GM18505 (cell line): ENCODE results near the gene NCOR1.
"Not testable (repeated sequence)": the region's sequence is repeated elsewhere in the genome, so short reads cannot be mapped to it uniquely, and the experiment has no call there.

Experiments used
- ATAC-seq: cut with Tn5 transposase; IDR thresholded peaks from one replicate; pipeline ENCODE4 v1.9.1; 2021; ENCODE audit not compliant: unreplicated experiment
- POLR2A ChIP-seq: IDR thresholded peaks from 4 replicates; pipeline ENCODE4 v1.6.1; 2011; ENCODE audit warnings: borderline replicate concordance; ENCODE audit not compliant: insufficient read depth, insufficient read length; ENCODE audit errors: extremely low read depth

Gene NCOR1

DNA sequence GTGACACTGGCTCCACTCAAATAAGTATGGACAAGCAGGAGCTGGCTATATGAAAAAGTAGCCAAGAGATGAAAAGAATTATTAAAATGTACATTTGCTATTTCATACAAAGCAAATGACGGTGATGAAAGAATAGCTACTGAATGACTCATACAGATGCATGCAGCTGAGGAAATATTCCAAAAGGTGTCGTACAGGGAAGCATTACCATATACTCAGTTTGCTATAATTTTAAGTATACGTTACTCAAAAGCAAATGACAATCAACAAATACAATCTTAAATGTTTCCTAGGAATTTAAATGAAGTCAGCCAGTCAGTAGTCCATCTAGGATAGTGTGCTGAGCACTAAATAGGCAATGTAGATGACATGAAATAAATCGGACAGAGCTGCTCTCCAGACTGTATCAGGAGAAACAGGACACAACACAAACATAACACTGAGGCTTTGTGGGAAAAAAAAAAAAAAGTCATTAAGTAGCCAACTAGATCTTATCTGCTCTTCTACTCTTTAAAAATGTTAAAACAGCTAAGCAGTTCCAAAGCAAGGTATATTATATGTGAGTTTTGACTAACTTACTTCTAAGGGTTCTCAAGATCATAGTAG, 65.0 kb downstream of the NCOR1 start:
- no peak for TF ChIP-seq POLR2A
- no peak for ATAC-seq

DNA sequence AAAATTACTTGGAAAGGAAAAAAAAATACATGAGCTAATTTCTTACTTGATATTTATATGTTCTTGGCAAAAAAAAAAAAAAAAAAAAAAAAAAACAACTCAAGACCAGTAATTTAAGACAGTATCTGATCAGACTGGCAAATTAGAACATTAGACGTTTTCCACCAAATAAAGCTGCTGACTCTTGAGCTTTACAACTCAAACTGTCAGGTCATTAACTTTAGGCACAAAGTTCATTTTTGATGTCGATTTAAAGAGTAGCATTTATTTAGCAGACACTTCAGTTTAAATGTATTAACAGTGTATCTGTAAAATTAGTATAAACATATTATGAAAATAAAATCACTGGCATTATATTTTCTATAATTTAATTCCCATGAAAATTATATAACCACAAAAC, 66.7 kb downstream of the NCOR1 start:
- no peak for TF ChIP-seq POLR2A
- ATAC-seq, result no peak

DNA sequence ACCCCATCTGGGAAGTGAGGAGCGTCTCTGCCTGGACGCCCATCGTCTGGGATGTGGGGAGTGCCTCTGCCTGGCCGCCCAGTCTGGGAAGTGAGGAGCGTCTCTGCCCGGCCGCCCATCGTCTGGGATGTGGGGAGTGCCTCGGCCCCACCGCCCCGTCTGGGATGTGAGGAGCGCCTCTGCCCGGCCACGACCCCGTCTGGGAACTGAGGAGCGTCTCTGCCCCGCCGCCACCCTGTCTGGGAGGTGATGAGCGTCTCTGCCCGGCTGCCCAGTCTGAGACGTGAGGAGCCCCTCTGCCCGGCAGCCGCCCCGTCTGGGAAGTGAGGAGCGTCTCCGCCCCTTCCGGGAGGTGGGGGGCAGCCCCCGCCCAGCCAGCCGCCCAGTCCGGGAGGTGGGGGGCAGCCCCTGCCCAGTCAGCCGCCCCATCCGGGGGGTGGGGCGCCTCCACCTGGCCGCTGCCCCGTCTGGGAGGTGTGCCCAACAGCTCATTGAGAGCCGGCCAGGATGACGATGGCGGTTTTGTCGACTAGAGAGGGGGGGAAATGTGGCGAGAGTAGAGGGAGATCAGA, 69.9 kb downstream of the NCOR1 start:
- ATAC-seq, result not testable (repeated sequence)

DNA sequence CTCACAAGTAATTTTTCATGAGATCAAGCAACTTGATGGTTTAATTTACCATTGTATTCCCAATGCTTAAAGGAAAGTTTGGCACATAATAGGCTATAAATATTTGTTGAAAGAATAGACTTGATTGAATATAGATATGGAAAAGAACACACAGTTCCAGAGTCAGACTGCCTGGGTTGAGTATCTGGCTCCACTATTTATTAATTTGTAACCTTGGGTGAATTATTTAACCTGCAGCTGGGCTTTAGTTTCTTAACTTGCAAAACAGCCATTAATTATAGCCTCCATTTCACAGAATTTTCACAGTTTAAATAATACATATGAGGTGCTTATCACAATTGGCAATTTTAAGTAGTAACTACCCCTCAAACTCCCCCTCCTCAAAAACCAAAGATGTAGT, 73.6 kb downstream of the NCOR1 start:
- no peak for TF ChIP-seq POLR2A
- no peak for ATAC-seq

DNA sequence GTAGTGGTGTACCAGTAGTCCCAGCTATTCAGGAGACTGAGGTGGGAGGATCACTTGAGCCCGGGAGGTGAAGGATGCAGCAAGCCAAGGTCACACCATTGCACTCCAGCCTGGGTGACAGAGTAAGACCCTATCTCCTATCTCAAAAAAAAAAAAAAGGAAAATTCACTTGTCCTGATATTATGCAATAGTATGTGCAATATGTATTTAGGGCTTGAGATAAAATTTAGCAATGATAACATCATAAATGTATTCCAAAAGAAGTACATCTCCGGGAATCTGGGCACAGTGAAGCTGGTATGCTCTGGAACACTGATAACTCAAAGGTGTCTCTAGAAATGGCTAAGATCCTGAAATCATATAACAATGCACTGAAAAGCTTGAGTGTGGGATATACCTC, 74.5 kb downstream of the NCOR1 start:
- TF ChIP-seq POLR2A, result no peak
- ATAC-seq, result no peak

DNA sequence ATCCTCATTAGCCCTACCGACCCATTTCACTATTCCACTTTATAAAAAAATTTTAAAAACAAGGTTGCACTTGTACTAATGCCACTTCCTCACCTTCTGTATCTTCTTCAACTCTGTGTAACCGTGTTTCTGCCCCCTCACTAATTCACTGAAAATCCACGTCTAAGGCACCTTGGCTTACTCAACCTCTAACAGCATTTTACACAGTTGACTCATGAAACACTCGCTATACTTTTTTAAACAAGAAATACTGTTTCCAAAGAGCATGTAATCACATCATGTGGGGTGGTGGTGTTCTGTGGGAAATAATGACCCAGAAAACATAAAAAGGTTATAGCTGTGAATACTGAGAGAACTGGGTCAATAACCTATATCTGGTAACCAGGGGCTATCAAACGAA, 79.9 kb downstream of the NCOR1 start:
- no peak for ATAC-seq
- TF ChIP-seq POLR2A, result no peak

DNA sequence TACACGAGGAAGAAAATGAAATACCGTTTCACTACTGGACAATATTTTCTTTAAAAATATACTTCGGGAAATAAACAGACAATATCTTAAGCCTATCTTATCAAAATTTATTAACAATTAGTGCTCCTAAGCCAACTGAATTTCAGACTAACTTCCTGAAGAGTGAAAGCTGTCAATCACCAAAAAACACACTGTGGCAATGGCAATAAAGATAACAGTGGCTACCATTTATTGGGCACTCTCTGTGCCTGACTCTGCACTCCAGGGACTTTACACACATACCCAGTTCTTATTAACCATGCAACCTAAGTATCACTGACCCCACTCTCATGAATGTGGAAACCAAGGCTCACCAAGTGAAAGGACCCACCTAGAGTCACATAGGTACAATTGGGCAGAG, 83.7 kb downstream of the NCOR1 start:
- no peak for ATAC-seq
- TF ChIP-seq POLR2A, result no peak

DNA sequence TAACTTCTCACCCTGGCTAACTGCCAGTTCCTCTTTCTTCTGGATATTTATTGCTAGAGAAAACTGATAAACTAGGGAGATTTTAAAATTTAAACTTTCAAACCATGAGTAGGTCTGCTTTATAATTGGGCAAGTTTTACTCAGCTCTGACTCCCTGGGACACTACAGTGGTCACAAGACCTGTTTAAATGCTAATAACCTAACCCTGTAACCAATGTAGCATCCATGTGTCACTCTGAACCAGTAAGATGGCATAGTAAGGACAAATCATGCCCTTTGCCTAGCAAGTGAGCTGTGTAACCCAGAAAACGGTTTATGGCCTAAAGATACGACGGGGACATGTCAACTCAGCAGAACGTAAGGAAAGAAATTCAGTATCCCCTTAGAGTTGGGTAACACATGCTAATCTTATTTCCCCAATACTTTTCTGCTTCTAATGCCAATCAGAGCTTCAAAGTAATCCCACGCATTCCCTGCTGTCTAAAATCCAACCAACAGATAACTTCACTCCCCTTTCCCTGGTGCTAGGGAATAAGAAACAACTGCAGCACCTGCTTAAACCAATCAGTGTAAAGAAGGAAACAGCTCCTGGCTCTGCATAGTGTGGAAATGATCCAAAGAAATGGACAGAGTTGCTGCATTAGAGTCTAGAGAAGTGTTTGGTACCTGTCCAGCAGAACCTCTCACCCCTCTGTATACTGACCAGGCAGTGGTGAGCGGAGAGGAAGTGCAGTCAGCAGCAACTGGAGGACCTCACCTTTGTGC, 85.7 kb downstream of the NCOR1 start:
- ATAC-seq, result no peak
- TF ChIP-seq POLR2A, result no peak

DNA sequence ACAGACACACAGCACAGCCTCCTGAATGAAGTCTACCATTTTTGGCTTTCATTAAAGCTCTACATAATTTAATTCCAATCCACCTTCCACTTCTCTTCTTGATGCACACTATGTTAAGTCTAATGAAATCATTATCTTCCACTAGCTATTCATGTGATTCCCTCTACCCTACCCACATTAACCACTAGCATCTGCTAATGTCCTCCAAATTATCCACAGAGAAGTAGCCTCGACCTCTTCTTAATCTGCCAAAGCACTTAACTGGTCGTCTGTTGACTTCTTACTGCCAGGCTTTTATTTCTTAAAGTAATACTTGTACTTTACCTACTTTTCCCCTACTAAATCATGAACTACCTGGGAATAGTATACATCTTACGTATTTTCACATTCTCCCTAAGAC, 91.8 kb downstream of the NCOR1 start:
- no peak for TF ChIP-seq POLR2A
- no peak for ATAC-seq

DNA sequence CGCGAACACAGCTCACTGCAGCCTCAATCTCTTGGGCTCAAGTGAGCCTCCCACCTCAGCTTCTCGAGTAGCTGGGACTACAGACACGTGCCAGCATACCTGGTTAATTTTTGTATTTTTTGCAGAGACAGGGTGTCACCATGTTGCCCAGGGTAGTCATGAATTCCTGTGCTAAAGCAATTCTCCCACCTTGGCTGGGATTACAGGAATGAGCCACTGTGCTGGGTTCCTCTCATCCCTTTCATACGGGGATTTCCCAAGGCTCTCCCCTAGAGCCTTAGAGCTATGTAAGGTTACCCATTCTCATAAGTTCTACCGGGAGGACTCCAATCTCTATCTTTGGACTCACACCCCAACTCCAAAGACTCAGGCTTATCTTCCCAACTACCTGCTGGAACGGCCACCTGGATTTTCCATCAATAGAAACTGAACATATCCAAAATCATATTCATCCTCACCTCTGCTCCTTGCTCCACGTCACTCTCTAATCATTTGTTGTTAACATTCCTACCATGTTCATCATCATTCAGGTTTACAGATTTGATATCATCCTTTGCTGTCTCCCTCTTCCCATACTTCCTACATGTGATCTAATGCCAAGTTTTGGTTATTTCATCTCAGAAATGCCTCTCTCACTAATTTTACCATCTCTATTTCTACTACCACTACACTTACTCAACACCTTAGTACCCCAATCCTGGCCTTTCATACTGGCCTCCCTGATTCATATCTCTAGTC, 92.5 kb downstream of the NCOR1 start:
- no peak for TF ChIP-seq POLR2A
- no peak for ATAC-seq

DNA sequence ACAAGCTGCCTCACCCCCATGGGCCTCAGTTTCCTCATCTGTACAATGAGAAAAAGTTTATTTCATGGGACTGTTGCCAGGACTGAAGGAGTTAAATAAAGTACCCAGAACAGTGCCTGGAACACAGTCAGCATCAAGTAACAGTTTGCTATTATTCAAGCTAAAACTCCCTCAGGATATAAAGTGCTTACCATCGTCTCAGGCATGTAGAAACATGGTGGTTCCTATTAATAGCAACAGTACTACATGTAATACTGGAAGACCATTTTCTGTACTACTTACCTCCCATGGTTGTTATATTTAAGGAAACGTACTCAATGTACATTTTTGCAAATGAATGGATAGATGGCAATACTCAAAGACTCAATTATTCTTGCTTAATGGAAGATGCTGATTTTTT, 93.4 kb downstream of the NCOR1 start:
- no peak for ATAC-seq
- TF ChIP-seq POLR2A, result no peak

DNA sequence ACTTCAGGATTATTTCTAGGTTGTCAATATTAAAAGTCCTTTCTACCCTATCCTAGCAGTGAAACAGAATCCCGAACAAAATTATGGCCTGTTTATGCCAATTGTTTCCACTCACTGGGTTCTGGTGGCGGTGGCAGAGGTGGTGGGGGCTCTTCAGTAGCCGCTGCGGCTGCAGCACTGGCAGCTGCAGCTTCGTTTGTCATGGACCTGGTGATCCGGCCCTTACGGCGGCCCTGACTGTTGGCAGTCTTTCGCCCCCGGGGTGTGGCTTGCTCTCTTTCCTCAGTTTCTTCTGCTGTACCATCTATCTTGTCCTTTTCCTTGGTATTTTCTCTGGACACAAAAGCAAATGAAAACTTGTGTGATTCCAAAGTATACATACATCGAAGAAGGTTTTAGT, 94.4 kb downstream of the NCOR1 start:
- TF ChIP-seq POLR2A, result no peak
- no peak for ATAC-seq

DNA sequence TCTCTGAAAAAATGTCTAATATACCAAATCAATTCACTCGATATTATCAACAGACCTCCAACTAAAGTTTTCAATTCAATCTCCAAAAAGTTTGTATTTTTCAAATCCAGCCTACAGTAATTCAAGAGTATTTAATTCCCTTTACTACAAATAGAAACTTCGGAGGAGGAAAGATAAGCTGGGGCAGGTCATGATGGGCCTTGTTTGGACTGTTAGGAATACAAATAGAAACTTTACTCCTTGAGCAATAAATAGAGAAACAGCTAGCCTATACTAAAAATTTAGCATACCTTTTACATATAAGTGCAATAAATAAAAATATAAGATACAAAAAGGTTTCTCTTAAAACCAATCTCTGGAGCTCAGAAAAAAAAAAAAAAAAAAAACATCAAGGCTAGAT, 98.2 kb downstream of the NCOR1 start:
- no peak for TF ChIP-seq POLR2A
- ATAC-seq, result no peak

DNA sequence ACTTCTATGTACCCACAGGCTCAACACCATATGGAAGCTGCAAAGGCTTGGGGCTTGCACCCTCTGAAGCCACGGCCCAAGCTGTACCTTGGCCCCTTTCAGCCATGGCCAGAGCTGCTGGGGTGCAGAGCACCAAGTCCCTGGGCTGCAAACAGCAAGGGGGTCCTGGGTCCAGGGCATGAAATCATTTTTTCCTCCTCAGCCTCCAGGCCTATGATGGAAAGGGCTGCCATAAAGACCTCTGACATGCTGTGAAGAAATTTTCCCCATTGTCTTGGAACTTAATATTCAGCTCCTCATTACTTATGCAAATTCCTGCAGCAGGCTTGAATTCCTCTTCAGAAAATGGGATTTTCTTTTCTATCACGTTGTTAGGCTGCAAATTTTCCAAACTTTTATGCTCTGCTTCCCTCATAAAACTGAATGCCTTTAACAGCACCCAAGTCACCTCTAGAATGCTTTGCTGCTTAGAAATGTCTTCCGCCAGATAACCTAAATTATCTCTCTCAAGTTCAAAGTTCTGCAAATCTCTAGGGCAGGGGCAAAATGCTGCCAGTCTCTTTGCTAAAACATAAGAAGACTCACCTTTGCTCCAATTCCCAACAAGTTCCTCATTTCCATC, 100.1 kb downstream of the NCOR1 start:
- ATAC-seq, result not testable (repeated sequence)
